COR-L47 (cell line): ENCODE results near the gene GGT6.
A peak's percentile ranks its signal among the peaks of the same experiment; 100 is the strongest.
"Not testable (repeated sequence)": the region's sequence is repeated elsewhere in the genome, so short reads cannot be mapped to it uniquely, and the experiment has no call there.

ENCODE experiments used
- DNase-seq: peaks from one replicate; lab custom pipeline; 2025; lab: John Stamatoyannopoulos, UW

Gene GGT6

DNA sequence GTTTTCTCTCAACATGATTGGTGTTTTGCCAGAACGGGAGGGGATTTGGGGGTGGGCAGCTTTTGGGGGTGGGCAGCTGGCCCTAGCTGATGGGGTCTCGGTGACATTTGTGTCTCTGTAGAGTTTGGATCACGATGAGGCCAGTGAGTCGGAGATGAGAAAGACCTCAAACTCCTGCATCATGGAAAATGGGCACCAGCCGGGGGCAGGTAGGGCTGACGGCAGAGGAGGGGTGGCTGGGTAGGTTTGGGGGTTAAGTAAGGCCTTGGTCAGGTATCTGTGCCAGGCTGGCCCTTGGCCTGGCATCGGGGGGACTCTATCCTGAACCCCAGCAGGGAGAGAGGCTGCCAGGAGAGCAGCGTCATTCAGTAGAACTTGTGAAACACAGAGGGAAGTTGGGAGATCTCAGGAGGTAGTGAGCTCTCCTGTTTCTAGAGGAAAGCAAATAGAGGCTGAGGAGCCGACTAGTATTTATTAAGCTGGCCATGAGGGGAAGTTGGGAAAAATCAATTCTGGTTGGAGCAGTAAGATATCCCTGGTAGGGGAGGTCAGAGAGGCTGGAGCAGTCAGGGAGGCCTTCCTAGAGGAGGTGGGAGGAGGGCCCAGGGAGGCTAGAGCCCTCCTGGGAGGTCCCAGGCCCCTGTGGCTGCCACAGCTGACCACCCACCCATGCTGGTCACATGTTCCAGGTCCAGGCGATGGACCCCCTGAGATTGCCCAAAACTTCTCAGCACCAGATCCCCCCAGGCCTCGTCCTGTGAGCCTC lies 32.0 kb upstream of the GGT6 start:
- DNase-seq: no peak

DNA sequence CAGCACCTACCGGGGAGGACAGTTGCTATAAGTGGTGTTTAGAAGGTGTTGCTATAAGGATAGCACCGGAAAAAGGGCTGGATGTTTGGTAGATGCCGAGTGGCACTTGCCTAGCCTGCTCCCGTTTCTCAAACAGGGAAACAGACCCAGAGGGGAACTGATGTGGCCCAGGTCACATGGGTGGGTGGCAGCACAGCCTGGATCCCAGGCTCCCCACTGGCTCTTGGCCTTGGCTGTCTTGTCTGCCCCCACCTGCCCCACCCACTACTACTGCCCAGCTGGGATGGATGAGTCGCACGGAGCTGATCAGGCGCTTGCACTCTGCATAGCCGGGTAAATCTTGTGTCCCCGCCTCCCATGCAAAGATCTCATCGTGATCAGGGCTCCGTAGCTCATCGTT lies 31.2 kb upstream of the GGT6 start:
- no peak for DNase-seq

DNA sequence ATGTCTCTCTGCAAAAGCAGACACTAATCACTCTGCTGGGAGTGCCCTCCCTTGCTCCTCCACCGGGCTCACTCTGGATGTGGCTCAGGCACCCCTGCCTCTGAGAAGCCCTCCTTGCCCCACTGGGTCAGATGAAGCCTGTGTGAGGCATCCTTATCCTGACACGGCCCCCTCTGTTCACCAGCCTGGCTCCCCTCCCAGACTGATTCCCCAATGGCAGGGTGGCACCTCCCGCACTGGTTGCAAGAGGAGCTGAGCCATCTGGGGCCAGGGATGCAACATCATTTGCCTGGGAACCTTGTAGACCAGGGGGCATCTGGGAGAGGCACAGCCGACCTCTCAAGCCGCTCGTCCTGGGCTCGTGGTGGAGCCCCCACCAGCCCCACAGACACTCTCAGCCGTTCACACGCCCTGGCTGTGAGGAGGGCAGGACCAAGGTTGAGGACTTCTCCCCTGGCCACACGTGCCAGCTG lies 30.6 kb upstream of the GGT6 start:
- DNase-seq: no peak

DNA sequence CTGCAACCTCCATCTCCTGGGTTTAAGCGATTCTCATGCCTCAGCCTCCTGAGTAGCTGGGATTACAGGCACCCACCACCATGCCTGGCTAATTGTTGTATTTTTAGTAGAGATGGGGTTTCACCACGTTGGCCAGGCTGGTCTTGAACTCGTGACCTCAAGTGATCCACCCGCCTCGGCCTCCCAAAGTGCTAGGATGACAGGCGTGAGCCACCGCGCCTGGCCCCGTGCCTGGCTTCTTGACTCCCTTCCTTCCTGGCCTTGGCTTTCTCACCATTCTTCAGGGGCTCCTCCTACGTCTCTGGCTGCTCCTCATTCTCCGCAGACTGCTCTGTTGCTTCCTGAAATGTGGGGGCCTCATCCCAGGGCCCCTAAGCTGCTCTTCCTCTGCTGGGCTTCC lies 29.7 kb upstream of the GGT6 start:
- not testable (repeated sequence) for DNase-seq

DNA sequence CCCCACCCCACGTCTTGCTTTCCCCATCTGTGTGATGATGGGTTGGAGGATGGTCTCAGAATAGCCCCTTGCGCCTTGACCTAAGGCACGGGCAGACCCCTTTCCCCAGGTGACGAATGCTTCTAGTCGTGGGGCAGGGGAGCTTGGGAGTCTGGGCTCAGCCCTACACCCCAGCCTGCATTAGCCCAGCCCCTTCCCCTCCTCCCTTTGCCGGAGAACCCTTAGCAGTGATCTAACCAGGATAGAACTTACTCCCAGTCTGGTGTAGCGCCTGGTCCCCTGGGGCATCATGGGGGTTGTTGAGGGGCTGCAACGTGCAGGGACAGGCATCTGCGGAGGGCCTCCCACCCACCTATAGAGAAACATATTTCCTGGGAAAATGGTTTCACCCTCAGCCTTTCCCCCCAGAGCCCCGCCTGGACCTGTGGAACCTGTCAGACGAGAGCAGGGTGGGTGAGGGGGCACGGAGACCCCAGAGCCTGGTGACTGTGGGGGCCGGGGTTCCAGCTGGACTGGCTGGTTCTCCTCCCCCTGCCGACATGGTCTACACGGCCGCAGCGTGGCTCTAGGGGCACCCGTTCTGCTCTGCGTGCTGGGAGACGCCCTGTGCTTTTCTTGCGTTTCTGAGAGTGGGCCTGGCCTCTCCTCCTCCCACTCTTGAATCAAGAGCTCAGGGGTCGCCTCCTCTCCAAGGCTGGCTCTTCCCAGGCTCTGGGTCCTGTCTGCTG lies 28.7 kb upstream of the GGT6 start:
- no peak for DNase-seq

DNA sequence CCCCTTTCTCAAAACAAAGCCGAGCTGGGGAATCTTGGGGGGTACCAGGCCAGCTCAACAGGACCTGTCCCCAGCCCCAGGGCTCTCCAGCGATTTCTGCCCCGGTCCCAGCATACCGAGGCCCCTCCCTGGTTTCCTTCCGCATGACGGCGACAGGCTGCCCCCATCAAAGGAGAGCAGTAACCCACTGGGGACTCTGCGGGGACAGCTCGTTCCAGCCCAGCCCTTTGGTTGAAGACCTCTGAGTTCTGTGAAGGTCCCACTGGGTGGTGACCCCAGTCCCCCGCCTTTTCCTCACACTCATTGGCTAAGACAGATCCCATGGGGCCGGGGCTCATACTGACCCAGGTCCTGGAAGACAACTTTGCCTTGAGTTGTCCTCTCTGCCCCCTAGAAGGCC lies 28.0 kb upstream of the GGT6 start:
- no peak for DNase-seq

DNA sequence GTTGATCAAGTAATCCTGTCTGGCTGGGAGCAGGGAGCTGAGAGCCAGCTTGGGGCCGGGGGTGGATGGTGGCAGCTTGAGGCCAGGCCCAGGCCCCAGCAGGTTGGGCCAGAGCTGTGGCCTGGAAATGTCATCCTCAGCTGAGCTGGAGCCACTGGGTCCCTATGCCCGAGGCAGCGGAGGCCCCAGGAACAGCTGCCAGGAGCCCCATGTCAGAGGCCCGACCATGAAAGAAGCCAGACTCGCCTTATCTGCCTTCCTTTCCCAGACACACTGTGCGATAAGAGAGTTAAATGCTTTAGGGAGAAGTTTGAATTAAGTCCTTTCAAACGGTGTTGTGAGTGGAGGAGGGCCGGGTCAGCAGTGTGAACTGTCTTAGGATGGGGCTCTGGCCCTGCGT lies 27.4 kb upstream of the GGT6 start:
- DNase-seq: no peak

DNA sequence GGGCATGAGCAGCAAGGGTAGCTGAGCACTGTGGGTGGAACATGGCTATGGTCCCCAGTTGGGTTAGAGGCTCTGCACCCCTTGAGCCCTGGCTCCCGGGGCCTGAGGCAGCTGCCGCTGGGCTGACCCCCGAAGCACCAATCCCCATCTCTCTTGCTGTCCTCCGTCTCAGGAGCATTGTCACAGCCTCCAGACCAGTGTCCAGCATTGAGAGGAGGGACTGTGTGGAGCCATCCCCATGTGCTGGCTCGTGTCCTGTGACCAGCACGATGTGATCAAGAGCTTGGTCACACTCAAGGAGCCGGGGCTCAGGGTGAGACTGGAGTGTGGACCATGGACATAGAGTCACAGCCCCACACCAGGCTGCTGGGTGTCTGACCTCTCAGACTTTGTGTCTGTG lies 26.8 kb upstream of the GGT6 start:
- no peak for DNase-seq

DNA sequence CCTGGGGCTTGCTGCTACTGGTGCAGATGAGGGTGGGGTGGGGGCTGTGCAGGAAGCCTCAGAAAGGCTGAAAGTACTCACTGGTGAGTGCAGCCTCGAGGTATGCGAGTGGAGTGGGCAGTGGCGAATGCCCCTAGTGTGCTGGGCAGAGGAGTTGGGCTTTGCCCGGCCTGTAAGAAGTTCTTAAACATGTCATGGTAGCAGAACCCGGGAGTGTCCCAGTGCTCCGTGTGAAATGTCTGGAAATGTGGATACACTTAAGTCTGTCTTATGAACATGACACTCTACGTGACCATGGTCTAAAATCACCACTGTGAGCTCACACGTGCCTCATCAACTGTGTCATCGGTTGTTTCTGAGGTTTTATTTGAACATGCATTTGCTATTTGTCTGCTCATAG lies 25.7 kb upstream of the GGT6 start:
- DNase-seq: no peak

DNA sequence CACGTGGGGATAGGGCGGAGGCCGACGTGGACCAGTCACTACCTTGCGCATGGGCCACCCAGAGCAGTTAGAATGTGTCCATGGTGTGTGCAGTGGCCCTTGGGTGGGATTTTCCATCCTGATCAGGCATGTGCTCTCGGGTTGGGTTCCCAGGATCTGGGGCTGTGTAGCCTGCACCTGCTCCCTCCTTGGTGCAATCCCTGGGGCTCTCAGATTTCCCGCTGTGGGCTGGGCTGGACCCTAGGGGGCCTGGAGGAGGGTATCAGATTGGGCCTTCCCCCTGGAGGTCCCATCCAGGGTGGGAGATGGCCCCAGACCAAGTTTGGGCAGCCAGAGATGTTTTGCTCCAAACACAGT lies 25.2 kb upstream of the GGT6 start:
- DNase-seq: no peak

DNA sequence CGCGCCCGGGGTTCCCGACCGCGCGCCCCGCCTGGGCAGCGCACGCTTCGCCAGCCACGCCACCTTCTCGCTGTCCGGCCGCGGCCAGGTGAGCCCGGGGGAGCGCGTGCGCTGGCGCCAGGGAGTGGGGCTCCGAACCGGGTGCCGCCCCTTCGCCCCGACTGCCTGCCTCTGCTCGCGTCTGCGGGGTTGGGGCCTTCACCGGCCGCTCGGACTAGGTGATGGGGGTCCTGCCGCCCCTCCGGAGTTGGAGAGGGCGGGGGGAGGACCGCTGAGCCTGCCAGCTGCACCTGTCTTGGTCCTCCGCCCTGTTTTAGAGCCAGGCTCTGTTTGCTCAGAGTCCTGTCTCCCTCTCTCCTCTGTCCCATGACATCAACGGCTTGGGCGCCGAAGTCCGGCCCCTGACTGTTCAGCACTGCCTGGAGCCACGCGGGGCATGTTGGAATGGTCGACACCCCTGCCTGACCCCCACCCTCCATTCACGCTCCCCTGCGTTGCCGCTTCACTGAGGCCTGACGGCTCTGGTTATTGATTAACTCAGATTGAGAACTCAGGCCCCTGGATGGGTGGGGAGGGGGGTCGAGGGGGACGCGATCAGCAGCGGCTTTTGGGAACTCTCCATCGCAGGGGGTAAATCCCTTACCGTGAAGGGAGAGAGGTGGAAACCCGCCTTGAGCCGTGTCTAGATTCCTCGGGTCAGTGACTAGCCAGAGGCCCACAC lies 24.7 kb upstream of the GGT6 start:
- DNase-seq: no peak

DNA sequence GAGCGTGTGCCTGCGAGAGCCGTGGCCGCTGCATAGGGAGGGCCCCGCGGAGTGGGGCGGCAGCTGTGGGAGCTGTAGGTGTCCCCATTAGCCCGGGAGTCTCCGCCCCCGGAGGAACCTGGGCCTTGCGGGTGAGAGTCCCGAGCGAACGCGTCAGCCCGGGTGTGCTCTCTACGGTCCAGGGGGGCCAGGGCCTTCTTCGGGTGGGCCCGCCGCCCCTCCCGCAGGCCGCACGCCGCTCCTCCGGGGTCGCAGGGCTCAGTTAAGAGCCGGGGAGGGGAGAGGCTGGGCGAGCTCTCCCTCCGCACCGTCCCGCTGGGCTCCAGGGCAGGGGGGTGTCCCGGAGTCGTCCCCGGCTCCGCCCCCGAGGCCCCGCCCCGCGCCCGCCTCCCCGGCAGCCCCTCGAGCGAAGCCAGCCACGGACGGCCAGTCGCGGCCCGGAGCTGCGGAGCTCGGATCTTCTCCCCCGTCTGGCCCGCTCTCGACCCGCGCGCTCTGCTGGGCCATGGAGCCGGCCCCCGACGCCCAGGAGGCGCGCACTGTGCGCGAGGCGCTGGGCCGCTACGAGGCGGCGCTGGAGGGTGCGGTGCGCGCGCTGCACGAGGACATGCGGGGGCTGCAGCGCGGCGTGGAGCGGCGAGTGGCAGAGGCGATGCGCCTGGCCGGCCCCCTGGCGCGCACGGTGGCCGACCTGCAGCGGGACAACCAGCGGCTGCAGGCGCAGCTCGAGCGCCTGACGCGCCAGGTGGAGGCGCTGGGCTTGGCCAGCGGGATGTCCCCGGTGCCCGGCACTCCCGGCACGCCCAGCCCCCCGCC lies 23.9 kb upstream of the GGT6 start, which contains the start of gene SMTNL2:
Gene SMTNL2 (plus strand): TSS at position 429 of the 816 bp plus-strand sequence. CDS start 77 bp downstream, at position 506.
- DNase-seq: no peak

DNA sequence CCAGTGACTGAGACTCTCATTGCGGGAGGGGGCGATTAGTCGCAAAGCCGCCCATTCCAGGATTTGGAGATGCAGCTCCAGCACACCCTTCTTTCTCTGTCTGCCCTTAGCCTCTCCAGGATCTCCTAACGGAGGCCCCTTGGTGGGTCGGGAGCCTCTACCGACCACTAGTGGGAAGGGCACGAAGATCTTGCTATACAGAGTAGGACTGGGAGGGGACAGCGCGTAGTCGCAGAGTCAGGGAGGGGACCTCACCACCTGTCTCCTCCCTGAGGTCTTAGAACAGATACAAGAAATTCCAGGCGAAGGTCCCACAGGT lies 23.4 kb upstream of the GGT6 start:
- peak; percentile 9 for DNase-seq

DNA sequence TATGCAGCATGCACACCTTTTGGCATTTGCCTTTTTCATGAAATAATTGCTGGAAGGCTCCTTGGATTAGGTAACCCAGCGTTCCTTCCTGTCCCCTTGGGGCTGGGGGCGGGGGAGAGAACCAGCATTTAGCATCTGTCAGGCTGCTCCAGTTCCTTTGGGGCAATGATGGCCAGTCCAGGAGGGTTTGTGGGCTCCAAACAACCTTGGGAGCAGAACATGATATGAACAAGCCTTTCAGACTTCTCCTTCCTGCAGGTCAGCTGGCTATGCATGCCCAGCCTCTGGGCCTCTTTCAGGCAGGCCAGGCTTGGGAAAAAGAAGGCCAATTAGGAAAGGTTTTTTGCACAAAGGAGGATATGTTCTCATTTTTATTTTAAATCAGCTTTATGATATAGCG lies 22.8 kb upstream of the GGT6 start:
- DNase-seq: no peak

DNA sequence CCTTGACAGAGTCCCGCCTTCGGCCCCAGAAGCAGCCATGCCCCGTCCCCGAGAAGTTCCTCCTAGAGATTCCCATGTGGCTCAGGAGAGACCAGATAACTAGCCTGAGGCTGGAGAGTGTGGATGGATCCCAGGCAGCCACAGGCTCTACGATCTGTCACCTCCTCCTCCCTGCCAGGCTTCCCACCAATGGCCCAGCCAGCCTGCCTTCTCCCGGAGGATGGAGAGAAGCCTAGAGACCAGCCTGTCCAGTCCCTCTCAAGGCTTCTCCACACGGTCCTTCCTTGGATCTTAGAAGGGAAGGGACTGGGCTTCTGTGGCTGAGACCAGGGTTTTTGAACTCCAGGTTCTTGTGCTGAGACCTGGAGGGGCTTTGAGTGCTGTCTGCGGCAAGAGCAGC lies 22.3 kb upstream of the GGT6 start:
- DNase-seq: no peak

DNA sequence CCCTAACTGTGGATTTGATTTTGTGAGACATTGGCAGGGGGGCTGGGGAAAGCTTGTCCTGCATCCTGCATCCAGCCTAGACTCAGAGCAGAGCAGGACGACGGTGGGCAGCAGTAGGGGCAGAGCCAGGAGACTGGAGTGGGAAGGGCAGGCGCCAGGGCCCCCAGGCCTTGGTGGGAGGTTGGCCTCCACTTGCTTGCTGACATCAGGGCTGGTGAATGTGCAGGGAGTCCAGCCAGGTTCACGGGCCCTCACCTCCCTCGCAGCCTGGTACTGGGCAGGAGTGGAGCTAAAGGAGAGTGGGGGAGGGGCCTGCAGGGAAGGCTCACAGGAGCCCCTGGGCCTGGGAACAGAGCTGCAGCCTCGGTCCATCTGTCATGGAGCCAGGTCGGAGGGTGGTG lies 21.7 kb upstream of the GGT6 start:
- DNase-seq: no peak

DNA sequence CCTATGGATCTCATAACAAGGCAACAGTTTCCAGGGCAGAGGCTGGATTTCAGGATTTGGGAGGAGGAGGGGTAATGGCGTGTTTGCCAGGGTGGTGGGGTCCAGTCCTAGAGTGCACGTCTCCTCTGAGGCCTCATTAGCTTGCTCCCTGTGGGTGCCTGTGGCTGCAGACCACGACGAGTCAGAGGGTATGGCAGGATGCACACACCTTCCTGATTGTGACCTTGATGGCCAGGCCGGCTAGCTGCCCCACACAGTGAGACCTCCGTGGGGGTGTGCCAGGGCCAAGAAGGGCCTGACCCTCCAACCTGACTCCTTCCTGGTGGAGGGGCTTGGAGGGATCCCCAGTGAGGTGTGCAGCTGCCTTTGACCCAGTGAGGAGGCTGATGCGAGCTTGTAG lies 19.9 kb upstream of the GGT6 start:
- no peak for DNase-seq

DNA sequence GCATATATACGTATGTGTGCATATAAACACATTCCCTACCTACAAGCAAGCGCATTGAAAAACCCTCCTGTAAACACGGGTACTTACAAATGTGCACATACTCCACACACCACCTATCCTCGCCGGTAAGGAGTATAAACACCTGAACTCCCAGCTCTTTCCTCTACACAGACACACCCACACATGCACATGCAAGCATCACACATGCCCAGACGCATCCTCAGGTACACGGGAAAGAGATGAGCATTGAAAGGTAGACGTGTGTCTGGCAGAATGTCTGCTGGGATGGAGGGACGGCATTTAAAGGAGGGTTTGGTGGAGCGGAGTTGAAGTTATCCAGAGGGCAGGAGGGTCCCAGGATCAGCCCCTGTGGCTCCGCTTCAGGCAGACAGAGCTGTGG lies 19.3 kb upstream of the GGT6 start:
- no peak for DNase-seq

DNA sequence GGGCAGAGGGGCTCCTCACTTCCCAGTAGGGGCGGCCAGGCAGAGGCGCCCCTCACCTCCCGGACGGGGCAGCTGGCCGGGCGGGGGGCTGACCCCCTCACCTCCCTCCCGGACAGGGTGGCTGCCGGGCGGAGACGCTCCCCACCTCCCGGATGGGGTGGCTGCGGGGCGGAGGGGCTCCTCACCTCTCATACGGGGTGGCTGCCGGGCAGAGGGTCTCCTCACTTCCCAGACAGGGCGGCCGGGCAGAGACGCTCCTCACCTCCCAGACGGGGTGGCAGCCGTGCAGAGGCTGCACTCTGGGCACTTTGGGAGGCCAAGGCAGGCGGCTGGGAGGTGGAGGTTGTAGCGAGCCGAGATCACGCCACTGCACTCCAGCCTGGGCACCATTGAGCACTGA lies 18.0 kb upstream of the GGT6 start:
- DNase-seq: not testable (repeated sequence)

DNA sequence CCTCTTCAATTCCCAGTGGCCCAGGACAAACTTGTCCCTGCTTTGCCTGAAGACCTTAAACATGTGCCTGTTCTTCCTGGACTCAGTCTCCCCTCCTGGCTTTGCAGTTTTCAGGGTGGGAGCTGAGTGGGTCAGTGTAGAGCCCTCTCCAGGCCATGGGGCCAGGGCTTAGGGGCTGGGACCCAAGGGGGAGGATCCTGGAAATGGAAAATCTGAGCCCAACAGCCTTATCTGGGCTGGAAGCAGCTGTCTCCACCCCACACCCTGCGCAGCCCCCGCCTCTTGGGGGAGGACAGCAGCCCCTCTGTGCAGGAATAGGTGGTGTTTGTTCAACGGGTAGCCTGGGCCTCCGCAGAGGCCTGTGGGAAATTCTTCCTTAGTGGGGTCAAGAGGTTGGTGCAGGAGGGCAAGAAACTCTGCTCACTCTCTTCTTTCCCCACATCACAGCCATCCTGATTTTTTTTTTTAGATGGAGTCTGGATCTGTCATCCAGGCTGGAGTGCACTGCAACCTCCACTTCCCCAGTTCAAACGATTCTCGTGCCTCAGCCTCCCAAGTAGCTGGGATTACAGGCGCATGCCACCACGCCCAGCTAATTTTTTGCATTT lies 17.1 kb upstream of the GGT6 start:
- no peak for DNase-seq

DNA sequence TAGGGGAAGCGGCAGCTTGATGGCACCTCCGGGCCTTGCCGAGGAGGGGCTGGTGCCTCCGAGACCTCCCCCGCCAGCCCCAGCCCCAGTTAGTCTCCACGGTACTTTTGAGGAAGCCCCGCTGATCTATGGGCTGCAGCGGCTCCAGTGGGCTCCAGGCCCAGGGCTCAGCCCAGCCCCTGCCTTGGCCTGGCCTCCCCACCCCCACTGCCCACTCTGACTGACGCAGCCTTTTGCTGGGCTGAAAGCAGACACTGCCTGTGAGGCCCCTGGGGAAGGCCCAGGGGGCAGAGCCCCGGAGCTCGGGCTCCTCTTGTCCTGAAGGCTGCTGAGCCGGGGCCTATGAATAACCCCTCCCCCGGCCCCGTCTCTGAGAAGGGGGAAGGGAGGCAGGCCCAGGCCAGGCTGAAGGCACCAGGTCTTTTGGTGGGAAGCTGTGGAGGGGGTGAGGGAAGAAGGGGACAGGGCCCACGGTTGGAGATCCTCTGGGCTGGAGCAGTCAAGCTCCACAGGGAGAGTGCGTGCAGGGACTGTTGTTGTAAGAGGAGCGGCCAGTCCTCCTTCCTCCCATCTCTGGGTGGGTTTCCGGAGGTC lies 16.4 kb upstream of the GGT6 start:
- DNase-seq: no peak
